NOMO-1 (cell line): ENCODE data around the gene UMODL1.
A peak's percentile ranks its signal among the peaks of the same experiment; 100 is the strongest.

Experiments
- DNase-seq, 2 experiments: peaks; one replicate each; lab custom pipeline; 2025; ENCODE audit not compliant: unreplicated experiment in 2 of 2; lab: John Stamatoyannopoulos, UW

The UMODL1 gene

GRCh38 chr21:42071146-42071737 lies at the start of gene UMODL1:
UMODL1 (plus strand) TSS chr21:42071317; CDS start chr21:42071317, 0 bp downstream.
- DNase-seq, result no peak

- no peak for DNase-seq
Observed at GRCh38 chr21:42021371-42022090, 49.6 kb upstream of the UMODL1 start.

- no peak for DNase-seq
Observed at GRCh38 chr21:42022091-42022430, 49.1 kb upstream of the UMODL1 start.

- DNase-seq, result no peak
Observed at GRCh38 chr21:42022906-42023305, 48.2 kb upstream of the UMODL1 start.

- no peak for DNase-seq
Observed at GRCh38 chr21:42025376-42026081, 45.6 kb upstream of the UMODL1 start.

GRCh38 chr21:42026082-42026435 lies 45.1 kb upstream of the UMODL1 start:
- DNase-seq, result no peak

GRCh38 chr21:42027085-42027821 lies 43.9 kb upstream of the UMODL1 start:
- no peak for DNase-seq

- peak; percentile 34 to 63 for DNase-seq
Observed at GRCh38 chr21:42027822-42028765, 43.0 kb upstream of the UMODL1 start.

- no peak for DNase-seq
Observed at GRCh38 chr21:42028766-42029425, 42.2 kb upstream of the UMODL1 start.

- no peak for DNase-seq
Observed at GRCh38 chr21:42030311-42030710, 40.8 kb upstream of the UMODL1 start.

GRCh38 chr21:42031241-42031640 lies 39.9 kb upstream of the UMODL1 start:
- DNase-seq, result no peak

GRCh38 chr21:42031816-42032215 lies 39.3 kb upstream of the UMODL1 start:
- DNase-seq, result no peak

- no peak for DNase-seq
Observed at GRCh38 chr21:42032266-42032665, 38.9 kb upstream of the UMODL1 start.

- no peak for DNase-seq
Observed at GRCh38 chr21:42032968-42033367, 38.1 kb upstream of the UMODL1 start.

GRCh38 chr21:42036313-42036712 lies 34.8 kb upstream of the UMODL1 start:
- no peak for DNase-seq

- peak in 1 of 2 experiments; percentile 1 for DNase-seq
Observed at GRCh38 chr21:42037516-42037915, 33.6 kb upstream of the UMODL1 start.

GRCh38 chr21:42037943-42038342 lies 33.2 kb upstream of the UMODL1 start:
- no peak for DNase-seq

GRCh38 chr21:42038393-42038792 lies 32.7 kb upstream of the UMODL1 start:
- no peak for DNase-seq

- DNase-seq, result no peak
Observed at GRCh38 chr21:42038826-42039425, 32.2 kb upstream of the UMODL1 start.
